Measurements from ENCODE around the gene SDCBP2.
A peak's percentile ranks its signal among the peaks of the same experiment; 100 is the strongest.

SDCBP2 gene

DNA sequence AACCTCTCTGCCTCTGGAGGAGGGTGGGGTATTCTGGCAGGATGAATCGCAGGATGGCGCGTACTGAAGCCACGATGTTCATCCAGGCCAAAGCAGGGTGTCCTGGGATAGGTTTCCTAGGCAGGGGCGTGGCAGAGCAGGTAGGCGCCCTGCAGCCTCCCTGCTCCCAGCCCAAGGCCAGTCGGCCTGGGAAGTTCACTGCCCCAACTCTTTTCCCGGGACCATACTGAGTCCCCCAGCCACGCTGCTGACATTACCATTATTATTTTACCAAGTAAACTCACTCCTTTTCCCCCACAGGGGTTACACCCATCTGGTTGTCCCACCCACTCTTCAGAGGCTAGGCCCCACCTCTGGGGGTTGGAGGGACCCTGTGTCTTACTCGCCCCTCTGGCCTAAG lies 21.8 kb downstream of the SDCBP2 start:
- no peak for DNase-seq (ENCODE audit: insufficient read length, low spot score)
- no peak for FAIRE-seq

DNA sequence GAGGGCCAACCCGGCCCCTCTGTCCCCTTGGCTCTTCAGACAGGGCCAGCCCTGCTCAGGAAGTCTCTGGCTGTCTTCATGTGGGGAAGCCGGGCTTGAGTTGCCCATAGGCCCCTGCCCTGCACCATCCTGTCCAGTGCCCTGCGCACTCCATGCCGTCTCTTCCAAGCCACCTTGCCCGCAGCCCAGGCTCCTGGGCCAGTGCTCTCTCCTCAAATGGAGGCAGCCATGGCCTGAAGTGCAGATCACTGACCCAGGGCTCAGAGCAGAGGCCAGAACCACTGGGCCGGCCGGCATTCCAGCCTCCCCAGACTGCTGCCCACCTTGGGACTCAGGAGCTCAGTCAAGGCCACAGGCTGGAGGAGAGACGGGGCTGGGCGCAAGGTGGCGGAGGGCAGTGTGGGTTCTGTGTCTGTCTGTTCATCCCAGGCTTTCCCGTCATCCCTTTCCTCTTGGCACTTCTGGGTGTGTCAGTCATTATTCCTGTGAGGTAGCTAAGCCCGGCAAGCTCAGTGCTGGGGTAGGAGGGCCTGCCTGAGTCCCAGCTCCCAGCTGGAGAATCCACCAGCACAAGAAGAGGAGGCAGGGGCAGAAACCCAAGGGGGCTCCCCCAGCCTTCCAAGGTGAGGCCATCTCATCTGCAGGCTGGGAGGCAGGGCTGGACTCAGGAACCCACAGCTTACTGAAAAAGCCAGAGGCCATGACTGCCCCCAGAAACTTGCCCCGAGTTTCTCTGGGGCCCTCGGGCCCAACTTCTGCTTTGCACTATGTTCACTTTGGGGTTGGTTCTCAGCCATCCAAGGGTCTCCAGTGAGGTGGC lies 22.4 kb downstream of the SDCBP2 start:
- DNase-seq (ENCODE audit: insufficient read length, low spot score) (no peak), FAIRE-seq (no peak)
- no peak for TF ChIP-seq POLR2A (IDR thresholded peaks at IDR 0.05; ENCODE audit: low read depth, low read length)

More for the DNA sequence above, 21.8 kb downstream of the SDCBP2 start:
- TF ChIP-seq POLR2A (IDR thresholded peaks at IDR 0.05; ENCODE audit: low read depth, low read length): no peak

DNA sequence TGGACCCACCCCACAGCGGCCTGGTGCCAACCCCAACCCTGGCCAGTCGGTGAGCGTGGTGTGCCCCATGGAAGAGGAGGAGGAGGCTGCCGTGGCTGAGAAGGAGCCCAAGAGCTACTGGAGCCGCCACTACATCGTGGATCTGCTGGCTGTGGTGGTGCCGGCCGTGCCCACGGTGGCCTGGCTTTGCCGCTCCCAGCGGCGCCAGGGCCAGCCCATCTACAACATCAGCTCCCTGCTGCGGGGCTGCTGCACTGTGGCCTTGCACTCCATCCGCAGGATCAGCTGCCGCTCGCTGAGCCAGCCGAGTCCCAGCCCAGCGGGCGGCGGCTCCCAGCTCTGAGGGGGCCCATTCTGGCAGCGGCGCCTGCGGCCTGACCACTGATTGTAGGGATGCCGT lies 23.2 kb downstream of the SDCBP2 start:
- DNase-seq (ENCODE audit: insufficient read length, low spot score): no peak
- no peak for FAIRE-seq
- TF ChIP-seq POLR2A (IDR thresholded peaks at IDR 0.05; ENCODE audit: low read depth, low read length): no peak

DNA sequence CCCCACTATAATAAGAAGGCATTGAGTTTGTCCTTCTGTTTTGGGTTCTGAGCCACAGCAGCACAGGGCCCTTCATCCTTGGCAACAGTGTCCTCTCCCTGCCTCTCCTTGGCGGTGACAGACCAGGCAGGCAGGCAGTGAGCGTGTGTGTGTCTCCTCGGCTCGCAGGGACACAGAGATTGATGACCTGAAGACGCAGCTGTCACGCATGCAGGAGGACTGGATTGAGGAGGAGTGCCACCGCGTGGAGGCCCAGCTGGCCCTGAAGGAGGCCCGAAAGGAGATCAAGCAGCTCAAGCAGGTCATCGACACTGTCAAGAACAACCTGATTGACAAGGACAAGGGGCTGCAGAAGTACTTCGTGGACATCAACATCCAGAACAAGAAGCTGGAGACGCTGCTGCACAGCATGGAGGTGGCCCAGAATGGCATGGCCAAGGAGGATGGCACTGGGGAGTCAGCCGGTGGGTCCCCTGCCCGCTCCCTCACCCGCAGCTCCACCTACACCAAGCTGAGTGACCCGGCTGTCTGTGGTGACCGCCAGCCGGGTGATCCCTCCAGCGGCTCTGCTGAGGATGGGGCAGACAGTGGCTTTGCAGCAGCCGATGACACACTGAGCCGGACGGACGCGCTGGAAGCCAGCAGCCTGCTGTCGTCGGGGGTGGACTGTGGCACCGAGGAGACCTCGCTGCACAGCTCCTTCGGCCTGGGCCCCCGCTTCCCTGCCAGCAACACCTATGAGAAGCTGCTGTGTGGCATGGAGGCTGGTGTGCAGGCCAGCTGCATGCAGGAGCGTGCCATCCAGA lies 24.0 kb downstream of the SDCBP2 start:
- FAIRE-seq (no peak), DNase-seq (ENCODE audit: insufficient read length, low spot score) (no peak)
- TF ChIP-seq POLR2A (IDR thresholded peaks at IDR 0.05; ENCODE audit: low read depth, low read length): no peak

DNA sequence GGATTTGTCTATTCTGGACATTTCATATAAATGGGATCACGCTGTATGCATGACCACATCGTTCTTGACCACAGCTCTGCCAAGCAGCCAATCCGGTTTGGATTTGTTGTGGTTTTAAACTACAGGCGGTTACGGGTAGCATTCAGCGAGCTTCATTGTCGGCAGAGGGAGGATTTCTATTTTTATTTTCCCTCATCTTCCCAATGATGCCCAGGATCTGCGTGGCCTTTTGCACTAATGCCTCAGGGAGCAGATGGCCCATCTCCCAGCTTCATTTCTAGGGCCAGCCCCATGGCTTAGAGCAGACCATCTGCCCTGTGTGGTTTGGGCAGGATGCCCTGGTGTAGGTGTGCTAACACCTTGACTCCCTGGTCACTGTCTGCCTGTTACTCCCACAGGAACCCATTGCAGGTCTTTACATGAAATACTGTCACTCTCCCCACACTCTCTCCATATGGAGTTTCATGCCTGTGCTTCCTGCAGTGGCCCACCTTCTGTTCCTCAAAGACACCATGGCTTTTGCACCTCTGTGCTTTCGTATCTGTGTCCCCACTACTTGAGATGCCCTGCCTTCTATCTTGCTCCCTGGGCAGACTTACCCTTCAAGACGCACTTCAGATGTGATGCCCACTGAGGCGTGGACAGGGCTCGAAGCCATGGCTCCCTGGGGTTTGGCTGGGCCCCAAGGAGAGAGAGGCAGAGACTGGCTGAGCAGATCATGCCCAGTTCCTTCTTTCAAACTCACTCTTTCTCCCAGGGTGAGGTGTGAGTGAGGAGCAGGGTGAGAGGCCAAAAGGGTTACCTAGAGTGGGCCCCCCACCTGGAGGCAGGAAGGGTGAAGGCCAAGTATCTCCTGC lies 26.0 kb downstream of the SDCBP2 start:
- FAIRE-seq: no peak
- DNase-seq (ENCODE audit: insufficient read length, low spot score): peak; percentile 78
- TF ChIP-seq POLR2A (IDR thresholded peaks at IDR 0.05; ENCODE audit: low read depth, low read length): no peak

DNA sequence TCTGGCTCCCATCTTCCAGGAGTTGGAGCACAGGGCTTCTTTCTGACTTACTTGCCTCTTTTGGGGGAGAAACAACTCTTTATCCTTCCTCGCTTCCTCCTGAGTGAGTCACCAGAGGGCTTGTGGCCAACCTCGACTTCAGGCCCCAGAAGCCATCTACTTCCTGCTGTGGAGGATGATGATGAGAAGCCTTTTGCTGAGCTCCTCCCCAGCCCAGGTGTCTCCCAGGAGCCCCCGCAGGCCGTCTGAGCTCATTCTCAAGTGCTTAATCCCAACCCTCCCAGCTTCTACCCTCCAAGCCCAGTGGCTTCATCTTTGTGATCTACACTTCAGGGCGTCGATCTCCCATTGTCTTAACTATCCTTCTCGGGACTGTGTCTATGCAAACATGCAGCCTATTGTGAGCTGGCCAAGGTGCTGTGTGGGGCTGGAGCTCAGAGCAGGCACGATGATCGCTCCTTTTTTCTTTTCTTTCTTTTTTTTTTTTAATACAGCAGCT lies 27.9 kb downstream of the SDCBP2 start:
- DNase-seq (ENCODE audit: insufficient read length, low spot score) (peak; percentile 70), FAIRE-seq (peak; percentile 50)
- TF ChIP-seq POLR2A (IDR thresholded peaks at IDR 0.05; ENCODE audit: low read depth, low read length): no peak

DNA sequence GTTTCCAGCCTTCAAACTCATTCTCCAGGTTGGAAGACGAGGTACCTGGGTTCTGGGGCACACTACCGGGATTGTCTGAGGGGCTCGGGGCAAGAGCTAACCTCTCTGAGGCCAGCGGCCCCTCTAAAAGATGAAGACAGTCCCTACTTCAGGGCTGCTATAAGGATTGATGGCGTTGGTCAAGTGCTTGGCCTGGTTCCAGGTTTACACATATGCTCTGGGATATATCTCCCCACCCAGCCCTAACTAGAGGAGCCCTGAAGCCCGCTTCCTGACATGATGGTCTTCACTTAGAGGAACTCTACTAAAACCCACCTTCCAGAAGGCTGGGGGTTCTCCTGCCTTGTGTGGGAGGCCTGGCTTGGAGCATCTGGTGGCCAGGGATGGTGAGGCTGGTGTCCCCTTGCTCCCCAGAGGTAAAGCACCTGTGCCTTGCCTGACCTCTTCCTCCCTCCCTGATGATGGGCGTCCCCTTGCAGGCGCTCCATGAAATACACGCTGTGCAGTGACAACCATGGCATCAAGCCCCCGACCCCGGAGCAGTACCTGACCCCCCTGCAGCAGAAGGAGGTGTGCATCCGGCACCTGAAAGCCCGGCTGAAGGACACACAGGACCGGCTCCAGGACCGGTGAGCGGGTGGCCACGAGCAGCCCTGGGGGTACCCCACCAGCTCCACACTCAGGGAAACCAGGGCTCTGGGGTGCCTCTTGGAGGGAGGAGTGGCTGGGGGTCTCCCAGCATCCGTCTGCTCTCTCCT lies 28.7 kb downstream of the SDCBP2 start:
- no peak for DNase-seq (ENCODE audit: insufficient read length, low spot score)
- no peak for TF ChIP-seq POLR2A (IDR thresholded peaks at IDR 0.05; ENCODE audit: low read depth, low read length)
- FAIRE-seq: no peak

DNA sequence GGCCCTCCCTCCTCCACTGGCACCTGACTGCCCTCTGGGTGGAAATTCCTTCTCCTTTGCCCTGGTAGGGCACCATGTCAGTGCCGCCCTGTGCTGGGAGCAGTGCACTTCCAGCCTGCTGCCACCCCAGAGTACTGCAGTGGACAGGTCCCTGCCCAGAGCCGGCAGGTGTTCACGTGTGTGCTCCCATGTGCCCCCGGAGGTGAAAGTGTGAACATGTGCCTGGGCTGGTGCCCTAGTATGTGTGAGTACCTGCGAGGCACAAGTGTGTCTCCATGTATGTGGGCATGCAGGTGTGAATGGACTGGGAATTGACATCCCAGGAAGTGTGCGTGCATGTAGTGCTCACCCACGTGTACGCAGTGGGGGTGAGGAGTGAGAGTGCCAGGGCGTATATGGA lies 29.4 kb downstream of the SDCBP2 start:
- DNase-seq (ENCODE audit: insufficient read length, low spot score): peak; percentile 37
- no peak for FAIRE-seq
- TF ChIP-seq POLR2A (IDR thresholded peaks at IDR 0.05; ENCODE audit: low read depth, low read length): no peak

DNA sequence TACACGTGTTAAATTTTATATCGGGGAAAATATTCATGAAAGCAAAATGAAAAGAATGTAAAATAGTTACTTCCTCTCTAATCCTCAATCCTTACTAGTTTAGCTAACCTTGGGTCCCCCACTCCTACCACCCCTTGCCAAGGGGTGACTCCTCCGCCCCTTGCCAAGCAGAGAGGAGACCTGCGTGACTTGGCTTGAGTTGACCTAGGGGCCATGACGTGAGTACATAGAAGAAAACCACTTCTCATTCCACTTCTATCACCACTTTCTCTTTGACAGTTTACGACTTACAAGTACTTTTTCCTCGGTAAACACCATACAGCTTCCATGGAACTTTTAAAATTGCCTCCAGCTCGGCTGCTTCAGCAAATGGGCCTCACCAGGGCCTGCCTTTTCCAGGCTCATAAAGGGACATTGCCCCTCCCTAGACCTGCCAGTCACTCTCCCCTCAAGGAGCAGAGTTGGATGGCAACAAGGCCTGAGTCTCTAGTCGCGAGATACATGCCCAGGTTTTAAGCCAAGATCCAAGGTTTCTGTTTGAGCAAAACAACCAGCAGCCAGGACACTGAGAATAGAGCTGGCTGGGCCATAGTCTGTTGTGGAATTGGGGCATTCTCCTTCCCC lies 29.9 kb downstream of the SDCBP2 start:
- TF ChIP-seq POLR2A (IDR thresholded peaks at IDR 0.05; ENCODE audit: low read depth, low read length): no peak
- DNase-seq (ENCODE audit: insufficient read length, low spot score): no peak
- no peak for FAIRE-seq

DNA sequence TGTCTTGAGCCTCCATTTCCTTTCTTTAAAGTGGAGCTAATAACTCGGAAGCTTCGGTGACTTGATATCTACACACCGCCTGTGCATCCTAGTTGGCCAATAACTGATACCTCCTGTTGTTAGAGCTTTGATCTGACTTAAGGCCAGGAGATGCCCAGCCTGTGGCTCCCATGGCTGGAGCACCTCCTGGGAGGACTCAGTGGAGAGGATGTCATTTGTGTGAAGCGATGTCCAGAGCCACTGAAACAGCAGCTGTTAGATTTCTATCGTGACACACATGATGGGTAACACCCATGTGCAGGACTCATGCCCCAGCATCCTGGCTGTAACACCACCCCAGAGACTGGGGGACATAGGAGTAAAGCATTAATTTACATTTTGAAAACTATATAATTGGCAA lies 30.8 kb downstream of the SDCBP2 start:
- no peak for DNase-seq (ENCODE audit: insufficient read length, low spot score)
- TF ChIP-seq POLR2A (IDR thresholded peaks at IDR 0.05; ENCODE audit: low read depth, low read length): no peak
- FAIRE-seq: no peak

DNA sequence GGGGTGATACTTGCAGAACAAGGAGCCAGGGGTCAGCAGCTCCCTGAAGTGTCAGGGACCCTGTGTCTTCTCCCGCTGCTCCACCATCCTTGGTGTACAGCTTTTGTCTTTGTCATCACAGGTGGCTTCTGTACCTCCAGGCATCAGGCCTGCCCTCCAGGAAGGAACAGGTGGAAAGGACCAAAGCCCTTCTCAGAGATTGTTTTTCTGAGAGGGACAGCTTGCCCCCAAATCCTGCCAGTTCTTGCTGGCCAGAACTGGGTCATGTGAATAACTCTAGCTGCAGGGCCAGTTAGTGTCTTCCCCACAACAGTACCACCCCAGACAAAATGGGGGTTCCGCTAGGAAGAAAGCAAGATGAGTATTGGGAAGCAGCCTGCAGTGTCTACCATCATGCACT lies 31.5 kb downstream of the SDCBP2 start:
- FAIRE-seq (no peak), DNase-seq (ENCODE audit: insufficient read length, low spot score) (no peak)
- no peak for TF ChIP-seq POLR2A (IDR thresholded peaks at IDR 0.05; ENCODE audit: low read depth, low read length)

DNA sequence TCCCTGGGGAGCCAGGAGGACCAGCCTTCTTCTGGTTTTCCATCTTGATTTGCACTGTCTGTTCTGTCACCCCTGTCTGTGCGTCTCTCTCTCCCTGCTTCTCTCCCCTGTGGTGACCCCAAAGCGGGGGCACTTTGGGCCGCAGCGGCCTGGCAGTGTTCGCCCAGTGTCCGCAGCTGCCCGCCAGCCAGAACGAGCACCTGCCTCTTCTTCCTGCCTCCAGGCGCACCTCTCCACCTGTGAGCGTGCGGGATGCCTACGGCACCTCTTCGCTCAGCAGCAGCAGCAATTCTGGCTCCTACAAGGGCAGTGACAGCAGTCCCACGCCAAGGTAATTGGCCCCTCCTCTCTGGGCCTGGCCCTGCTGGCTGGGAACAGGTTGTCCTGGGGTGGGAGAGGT lies 32.0 kb downstream of the SDCBP2 start:
- FAIRE-seq (no peak), DNase-seq (ENCODE audit: insufficient read length, low spot score) (no peak)
- TF ChIP-seq POLR2A (IDR thresholded peaks at IDR 0.05; ENCODE audit: low read depth, low read length): no peak
